Transverse colon (tissue), 4 donors: ENCODE data around the gene TNFRSF1B. TPM values are rescaled to one million over a fixed set of nuclear protein-coding genes. Genes with fewer than 3 reads are reported as not detected.

Source experiments
- DNase-seq: peaks from one replicate; pipeline ENCODE4 v3.0.0-alpha.2; 2019
- H3K27ac ChIP-seq, 4 donors: fragments of 200-600 bp; sonication (generic); 2 replicates each; pipeline ENCODE4 v1.5.1; 2016 to 2018; ENCODE audit warnings: inconsistent platforms in 4 of 4
- H3K27me3 ChIP-seq: fragments of 200-600 bp; sonication (generic); 2 replicates; pipeline ENCODE4 v1.5.1; 2017; ENCODE audit warnings: inconsistent platforms
- H3K36me3 ChIP-seq, 4 donors: fragments of 200-600 bp; sonication (generic); 2 replicates each; pipeline ENCODE4 v1.5.1; 2017 to 2019; ENCODE audit warnings: inconsistent platforms in 4 of 4
- H3K4me1 ChIP-seq, 4 donors: fragments of 200-600 bp; sonication (generic); 2 replicates each; pipeline ENCODE4 v1.5.1; 2017 to 2020; ENCODE audit warnings: inconsistent platforms in 4 of 4
- H3K4me3 ChIP-seq, 4 donors: fragments of 200-600 bp; sonication (generic); 1 replicate in 1 of 4; 2 replicates in 3 of 4; pipeline versions ENCODE4 v1.5.1 to v1.6.1; 2017 to 2019; ENCODE audit warnings: inconsistent platforms in 4 of 4
- H3K9me3 ChIP-seq, 2 donors: fragments of 200-600 bp; sonication (generic); 2 replicates each; pipeline ENCODE4 v1.5.1; 2017 to 2019; ENCODE audit warnings: inconsistent platforms in 2 of 2
- CTCF ChIP-seq, 5 experiments: fragments of 200-600 bp in 3 of 5; fragments of 450-650 bp in 2 of 5; sonication (generic) in 3 of 5; IDR thresholded peaks; 1 replicate in 2 of 5; 2 replicates in 3 of 5; pipeline ENCODE4 v1.5.1; 2016 to 2017; ENCODE audit warnings: antibody characterized with exemption in 5 of 5, inconsistent platforms in 3 of 5, mild to moderate bottlenecking in 2 of 5, moderate library complexity in 1 of 5
- EP300 ChIP-seq: sonication (generic); formaldehyde crosslinking; IDR thresholded peaks from one replicate; pipeline ENCODE4 v1.6.1; 2017; ENCODE audit warnings: antibody characterized with exemption, low read depth
- POLR2A ChIP-seq: fragments of 450-650 bp; IDR thresholded peaks from one replicate; pipeline ENCODE4 v1.6.1; 2016; ENCODE audit warnings: antibody characterized with exemption, mild to moderate bottlenecking, moderate library complexity
- POLR2AphosphoS5 ChIP-seq, 3 donors: sonication (generic); formaldehyde crosslinking; IDR thresholded peaks; one replicate each; pipeline ENCODE4 v1.6.1; 2016; ENCODE audit warnings: antibody characterized with exemption in 3 of 3
- WGBS, 2 donors: methylation state at CpG; one replicate each; pipeline ENCODE4 v1.1.5; 2018; ENCODE audit warnings: low coverage in 1 of 2; 5-methylcytosine and 5-hydroxymethylcytosine counted together
- in situ Hi-C, 4 donors: fragments of 200-750 bp; cut with MboI; loops; one replicate each; pipeline versions ENCODE4 v1.15.0 to v1.15.1; 2017; ENCODE audit warnings: low sequenced_read_pairs in 3 of 4, low pct_ligation_motif_present in 1 of 4, low pct_unique_long_range_greater_than_20kb in 1 of 4
- intact Hi-C: fragments of 100-400 bp; cut with DNase I; formaldehyde crosslinking; loops from one replicate; pipeline ENCODE4 v1.15.1; 2023; ENCODE audit warnings: low total_unique reads
- total RNA-seq, 4 donors: library from RNA; depleted of rRNA; stranded (reverse); fragments of >200 nt; gene quantifications; one replicate each; pipeline ENCODE4 v1.1.0, GENCODE V29; 2016

Gene TNFRSF1B
- total RNA-seq, 4 donors from 2014 or later, result 11.1 to 17.3 (median 15.3) TPM

DNA sequence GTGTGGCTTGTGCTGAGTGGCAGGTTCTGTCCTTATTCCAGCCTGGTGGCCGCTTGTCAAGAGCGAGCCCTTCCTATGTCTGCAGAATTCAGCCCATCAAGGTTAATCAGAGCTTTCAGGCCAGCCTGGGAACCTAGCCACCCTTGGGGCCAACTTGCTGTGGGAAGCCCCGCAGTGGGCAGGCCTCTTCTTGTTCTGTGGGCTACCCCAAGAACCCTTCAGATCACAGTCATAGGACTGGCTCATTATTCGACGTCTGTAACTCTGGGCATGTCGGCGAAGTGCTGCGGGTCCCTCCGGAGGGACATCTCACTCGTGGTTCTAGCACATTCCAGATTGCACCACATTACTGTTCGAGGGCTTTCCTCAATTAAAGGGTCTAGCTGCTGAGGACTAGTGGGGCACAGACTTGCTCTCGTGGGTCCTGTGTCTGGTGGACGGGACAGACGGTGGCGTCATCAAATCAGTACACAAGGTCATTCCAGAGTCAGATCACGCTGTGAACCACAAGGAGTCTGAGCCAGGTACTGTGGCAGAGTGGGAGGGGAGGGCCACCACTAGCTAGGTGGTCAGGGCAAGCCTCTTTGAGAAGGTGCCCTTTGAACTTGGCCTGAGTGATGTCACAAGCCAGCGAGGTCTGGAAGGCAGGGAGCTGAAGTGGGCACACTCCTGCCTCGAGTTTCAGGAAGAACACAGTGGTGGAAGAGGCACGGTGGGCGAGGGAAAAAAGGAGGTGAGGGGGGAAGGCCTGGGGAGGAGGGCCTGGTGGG lies 20.3 kb upstream of the TNFRSF1B start:
- H3K4me3 ChIP-seq, result no peak overlapping the region
- no peaks in the 10 kb centered on the region for H3K36me3 ChIP-seq
- intact Hi-C loops (no loop called here), in situ Hi-C loops (no loop called here)
- no peaks in the 10 kb centered on the region for H3K9me3 ChIP-seq
- 70 to 82% methylated on average over 3 to 20 of the region's 20 CpGs for WGBS, 2 donors
- peak overlapping the region; percentile 73 to 86 (median 84) for H3K27ac ChIP-seq
- no peak for DNase-seq
- no peaks in the 10 kb centered on the region for H3K27me3 ChIP-seq
- peaks cover 29 to 77% (median 42%) of the 10 kb centered on the region in 4 donors for H3K4me1 ChIP-seq
- no peak for TF ChIP-seq POLR2AphosphoS5 (IDR thresholded peaks at IDR 0.05)
- no peak for TF ChIP-seq EP300

DNA sequence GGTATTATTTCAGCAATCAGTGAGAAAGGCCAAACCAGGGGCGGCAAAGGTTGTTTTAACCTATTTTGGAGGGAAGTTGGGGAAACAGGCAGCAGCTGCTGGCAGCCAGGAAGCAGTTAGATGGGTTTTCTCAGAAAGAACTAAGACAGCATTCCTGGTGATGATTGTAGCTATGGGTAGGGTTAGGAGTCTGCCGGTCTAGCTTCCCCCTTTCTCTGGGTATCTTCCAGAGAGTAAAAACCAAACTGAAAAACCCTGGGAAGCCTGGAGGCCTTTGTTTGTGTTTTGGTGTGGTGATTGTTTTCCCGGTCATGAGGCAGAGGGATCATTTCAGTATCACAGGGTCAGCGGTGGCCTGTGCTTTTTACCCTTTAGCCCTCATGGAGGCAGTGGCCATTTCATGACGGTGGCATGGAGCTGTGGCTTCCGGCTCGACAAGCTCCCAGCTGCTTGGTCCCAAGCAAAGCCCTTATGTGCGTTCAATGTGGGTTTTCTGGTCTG lies 19.5 kb upstream of the TNFRSF1B start:
- no peak for DNase-seq
- TF ChIP-seq CTCF (IDR thresholded peaks at IDR 0.05) (no peak), POLR2AphosphoS5 (IDR thresholded peaks at IDR 0.05) (no peak), EP300 (no peak), POLR2A (no peak)
- H3K27me3 ChIP-seq, result no peaks in the 10 kb centered on the region
- intact Hi-C loops, result no loop called here
- no peak overlapping the region for H3K4me3 ChIP-seq
- WGBS, 2 donors, result 37 to 73% methylated on average over 2 to 8 of the region's 8 CpGs
- peaks cover 29 to 85% (median 42%) of the 10 kb centered on the region in 4 donors for H3K4me1 ChIP-seq
- H3K36me3 ChIP-seq, result no peaks in the 10 kb centered on the region
- H3K9me3 ChIP-seq, result no peaks in the 10 kb centered on the region
- H3K27ac ChIP-seq, result peak overlapping the region; percentile 73 to 86 (median 84)
- in situ Hi-C loops, result no loop called here

DNA sequence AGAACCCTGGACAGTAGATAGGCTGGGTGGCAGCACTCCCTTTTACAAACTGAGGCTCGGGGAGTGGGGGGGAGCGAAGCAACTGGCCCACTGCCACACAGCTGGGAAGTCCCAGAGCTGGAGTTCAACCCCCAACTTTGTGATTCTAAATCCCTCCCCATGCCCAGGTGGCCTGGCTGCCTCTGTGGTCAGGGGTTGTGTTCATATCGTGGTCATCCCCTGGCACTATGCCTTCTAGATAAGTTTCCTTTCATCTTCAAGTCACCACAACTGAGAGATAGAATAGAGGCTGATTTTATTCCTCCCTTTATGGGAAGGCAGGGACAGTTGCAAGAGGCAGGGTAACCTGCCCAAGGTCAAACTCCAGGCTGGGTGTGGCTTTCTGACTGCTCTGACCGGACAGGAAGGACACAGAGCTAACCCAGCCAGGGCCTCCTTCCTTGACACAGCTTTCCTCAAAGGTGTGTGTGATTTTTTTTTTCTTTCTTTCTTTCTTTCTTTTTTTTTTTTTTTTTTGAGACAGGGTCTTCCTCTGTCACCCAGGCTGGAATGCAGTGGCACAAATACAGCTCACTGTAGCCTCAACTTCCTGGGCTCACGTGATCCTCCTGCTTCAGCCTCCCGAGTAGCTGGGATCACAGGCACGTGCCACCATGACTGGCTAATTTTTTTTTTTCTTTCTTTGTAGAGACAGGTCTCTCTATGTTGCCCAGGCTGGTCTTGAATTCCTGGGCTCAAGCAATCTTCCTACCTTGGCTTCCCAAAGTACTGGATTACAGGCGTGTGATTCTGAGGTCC lies 18.4 kb upstream of the TNFRSF1B start:
- Histone ChIP-seq H3K9me3 (no peaks in the 10 kb centered on the region), H3K4me1 (peaks cover 30 to 91% (median 46%) of the 10 kb centered on the region in 4 donors), H3K27ac (peak overlapping the region; percentile 73 to 86 (median 84)), H3K36me3 (no peaks in the 10 kb centered on the region), H3K4me3 (no peak overlapping the region), H3K27me3 (no peaks in the 10 kb centered on the region)
- TF ChIP-seq EP300, result no peak
- peak; percentile 35 for TF ChIP-seq POLR2A
- peak in 2 of 3 donors; percentile 45 to 64 for TF ChIP-seq POLR2AphosphoS5 (IDR thresholded peaks at IDR 0.05)
- intact Hi-C loops (no loop called here), in situ Hi-C loops (no loop called here)
- WGBS, 2 donors, result 40 to 55% methylated on average over 3 to 8 of the region's 8 CpGs
- peak; percentile 92 for DNase-seq

GRCh38 chr1:12148958-12149790 lies 17.6 kb upstream of the TNFRSF1B start:
- H3K4me1 ChIP-seq, result peaks cover 24 to 89% (median 43%) of the 10 kb centered on the region in 4 donors
- H3K27me3 ChIP-seq, result no peaks in the 10 kb centered on the region
- H3K4me3 ChIP-seq, result no peak overlapping the region
- no peak for DNase-seq
- H3K36me3 ChIP-seq, result no peaks in the 10 kb centered on the region
- intact Hi-C loops (no loop called here), in situ Hi-C loops (no loop called here)
- peak overlapping the region; percentile 73 to 86 (median 84) for H3K27ac ChIP-seq
- no peaks in the 10 kb centered on the region for H3K9me3 ChIP-seq
- 75 to 100% methylated on average over 2 to 5 of the region's 5 CpGs for WGBS, 2 donors
- TF ChIP-seq POLR2A (no peak), EP300 (no peak), CTCF (IDR thresholded peaks at IDR 0.05) (no peak), POLR2AphosphoS5 (IDR thresholded peaks at IDR 0.05) (no peak)
